ENCODE results near the gene OR6J1. TPM values are rescaled to one million over a fixed set of nuclear protein-coding genes. Genes with fewer than 3 reads are reported as not detected.
"Not testable (repeated sequence)": the region's sequence is repeated elsewhere in the genome, so short reads cannot be mapped to it uniquely, and the experiment has no call there.

OR6J1 gene
- total and polyA plus RNA-seq, 12 donors: not detected

GRCh38 chr14:22685467-22685866, 41.3 kb upstream of the OR6J1 start:
- Histone ChIP-seq H3K36me3 (replicated peaks in 1 of 2) (no peaks in the 10 kb centered on the region), H3K27me3 (no peaks in the 10 kb centered on the region), H3K4me3 (no peak overlapping the region), H3K4me1 (replicated peaks in 1 of 2) (no peaks in the 10 kb centered on the region), H3K27ac (no peak overlapping the region), H3K9me3 (replicated peaks in 1 of 3) (no peaks in the 10 kb centered on the region)
- no peak for TF ChIP-seq POLR2A (IDR thresholded peaks at IDR 0.05)
- no peak for TF ChIP-seq CTCF (IDR thresholded peaks at IDR 0.05)
- 46 to 71% (median 51%) methylated on average over 4 of the region's 4 CpGs for WGBS, 4 donors
- no peak for DNase-seq
- intact Hi-C loops (cut with DNase I): no loop called here

DNA sequence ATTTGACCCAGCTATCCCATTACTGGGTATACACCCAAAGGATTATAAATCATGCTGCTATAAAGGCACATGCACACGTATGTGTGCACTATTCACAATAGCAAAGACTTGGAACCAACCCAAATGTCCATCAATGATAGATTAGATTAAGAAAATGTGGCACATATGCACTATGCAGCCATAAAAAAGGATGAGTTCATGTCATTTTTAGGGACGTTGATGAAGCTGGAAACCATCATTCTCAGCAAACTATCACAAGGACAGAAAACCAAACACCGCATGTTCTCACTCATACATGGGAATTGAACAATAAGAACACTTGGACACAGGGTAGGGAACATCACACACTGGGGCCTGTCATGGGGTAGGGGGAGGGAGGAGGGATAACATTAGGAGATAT, 39.3 kb upstream of the OR6J1 start:
- intact Hi-C loops (cut with DNase I); H3K4me1 ChIP-seq (replicated peaks in 1 of 2); H3K9me3 ChIP-seq (replicated peaks in 1 of 3); H3K36me3 ChIP-seq (replicated peaks in 1 of 2); H3K27me3 ChIP-seq; H3K4me3 ChIP-seq; DNase-seq; H3K27ac ChIP-seq: not testable (repeated sequence)
- 50 to 75% (median 64%) methylated on average over 3 of the region's 3 CpGs for WGBS, 4 donors

GRCh38 chr14:22678221-22678620, 34.1 kb upstream of the OR6J1 start:
- peaks cover 6% of the 10 kb centered on the region for H3K27me3 ChIP-seq
- no peaks in the 10 kb centered on the region for H3K4me1 ChIP-seq (replicated peaks in 1 of 2)
- intact Hi-C loops (cut with DNase I): no loop called here
- no peak overlapping the region for H3K4me3 ChIP-seq
- H3K9me3 ChIP-seq (replicated peaks in 1 of 3): no peaks in the 10 kb centered on the region
- 78 to 83% (median 81%) methylated on average over 2 of the region's 2 CpGs for WGBS, 4 donors
- no peak for DNase-seq
- H3K36me3 ChIP-seq (replicated peaks in 1 of 2): no peaks in the 10 kb centered on the region
- H3K27ac ChIP-seq: no peak overlapping the region
- TF ChIP-seq CTCF (IDR thresholded peaks at IDR 0.05) (no peak), POLR2A (IDR thresholded peaks at IDR 0.05) (no peak)

DNA sequence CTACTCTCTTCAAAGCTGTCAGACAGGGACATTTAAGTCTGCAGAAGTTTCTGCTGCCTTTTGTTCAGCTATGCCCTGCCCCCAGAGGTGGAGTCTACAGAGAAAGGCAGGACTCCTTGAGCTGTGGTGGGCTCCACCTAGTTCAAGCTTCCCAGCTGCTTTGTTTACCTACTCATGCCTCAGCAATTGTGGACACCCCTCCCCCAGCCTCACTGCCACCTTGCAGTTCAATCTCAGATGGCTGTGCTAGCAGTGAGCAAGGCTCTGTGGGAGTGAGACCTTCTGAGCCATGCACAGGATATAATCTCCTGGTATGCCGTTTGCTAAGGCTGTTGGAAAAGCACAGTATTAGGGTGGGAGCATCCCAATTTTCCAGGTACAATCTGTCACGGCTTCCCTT, 33.4 kb upstream of the OR6J1 start:
- H3K9me3 ChIP-seq (replicated peaks in 1 of 3); intact Hi-C loops (cut with DNase I); DNase-seq; H3K4me1 ChIP-seq (replicated peaks in 1 of 2); H3K36me3 ChIP-seq (replicated peaks in 1 of 2); H3K27ac ChIP-seq; H3K4me3 ChIP-seq; H3K27me3 ChIP-seq: not testable (repeated sequence)
- 57 to 71% (median 66%) methylated on average over 2 of the region's 2 CpGs for whole genome bisulfite sequencing, 4 donors

- Histone ChIP-seq H3K27ac (no peak overlapping the region), H3K4me1 (replicated peaks in 1 of 2) (peaks cover 0 to 4% of the 10 kb centered on the region in 2 donors), H3K4me3 (no peak overlapping the region), H3K9me3 (replicated peaks in 1 of 3) (no peaks in the 10 kb centered on the region), H3K36me3 (replicated peaks in 1 of 2) (no peaks in the 10 kb centered on the region), H3K27me3 (no peaks in the 10 kb centered on the region)
- intact Hi-C loops (cut with DNase I): no loop called here
- no peak for TF ChIP-seq POLR2A (IDR thresholded peaks at IDR 0.05)
- TF ChIP-seq CTCF (IDR thresholded peaks at IDR 0.05): no peak
- DNase-seq: no peak
These were observed 27.5 kb upstream of the OR6J1 start for GRCh38 chr14:22671622-22672021.
